ENCODE results near the gene ACTN4.

GRCh38 chr19:38699647-38700349, 52.3 kb downstream of the ACTN4 start:
- TF ChIP-seq, protein P1, sequence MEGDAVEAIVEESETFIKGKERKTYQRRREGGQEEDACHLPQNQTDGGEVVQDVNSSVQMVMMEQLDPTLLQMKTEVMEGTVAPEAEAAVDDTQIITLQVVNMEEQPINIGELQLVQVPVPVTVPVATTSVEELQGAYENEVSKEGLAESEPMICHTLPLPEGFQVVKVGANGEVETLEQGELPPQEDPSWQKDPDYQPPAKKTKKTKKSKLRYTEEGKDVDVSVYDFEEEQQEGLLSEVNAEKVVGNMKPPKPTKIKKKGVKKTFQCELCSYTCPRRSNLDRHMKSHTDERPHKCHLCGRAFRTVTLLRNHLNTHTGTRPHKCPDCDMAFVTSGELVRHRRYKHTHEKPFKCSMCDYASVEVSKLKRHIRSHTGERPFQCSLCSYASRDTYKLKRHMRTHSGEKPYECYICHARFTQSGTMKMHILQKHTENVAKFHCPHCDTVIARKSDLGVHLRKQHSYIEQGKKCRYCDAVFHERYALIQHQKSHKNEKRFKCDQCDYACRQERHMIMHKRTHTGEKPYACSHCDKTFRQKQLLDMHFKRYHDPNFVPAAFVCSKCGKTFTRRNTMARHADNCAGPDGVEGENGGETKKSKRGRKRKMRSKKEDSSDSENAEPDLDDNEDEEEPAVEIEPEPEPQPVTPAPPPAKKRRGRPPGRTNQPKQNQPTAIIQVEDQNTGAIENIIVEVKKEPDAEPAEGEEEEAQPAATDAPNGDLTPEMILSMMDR (IDR thresholded peaks at IDR 0.05) = no peak
- TF ChIP-seq, protein P2, sequence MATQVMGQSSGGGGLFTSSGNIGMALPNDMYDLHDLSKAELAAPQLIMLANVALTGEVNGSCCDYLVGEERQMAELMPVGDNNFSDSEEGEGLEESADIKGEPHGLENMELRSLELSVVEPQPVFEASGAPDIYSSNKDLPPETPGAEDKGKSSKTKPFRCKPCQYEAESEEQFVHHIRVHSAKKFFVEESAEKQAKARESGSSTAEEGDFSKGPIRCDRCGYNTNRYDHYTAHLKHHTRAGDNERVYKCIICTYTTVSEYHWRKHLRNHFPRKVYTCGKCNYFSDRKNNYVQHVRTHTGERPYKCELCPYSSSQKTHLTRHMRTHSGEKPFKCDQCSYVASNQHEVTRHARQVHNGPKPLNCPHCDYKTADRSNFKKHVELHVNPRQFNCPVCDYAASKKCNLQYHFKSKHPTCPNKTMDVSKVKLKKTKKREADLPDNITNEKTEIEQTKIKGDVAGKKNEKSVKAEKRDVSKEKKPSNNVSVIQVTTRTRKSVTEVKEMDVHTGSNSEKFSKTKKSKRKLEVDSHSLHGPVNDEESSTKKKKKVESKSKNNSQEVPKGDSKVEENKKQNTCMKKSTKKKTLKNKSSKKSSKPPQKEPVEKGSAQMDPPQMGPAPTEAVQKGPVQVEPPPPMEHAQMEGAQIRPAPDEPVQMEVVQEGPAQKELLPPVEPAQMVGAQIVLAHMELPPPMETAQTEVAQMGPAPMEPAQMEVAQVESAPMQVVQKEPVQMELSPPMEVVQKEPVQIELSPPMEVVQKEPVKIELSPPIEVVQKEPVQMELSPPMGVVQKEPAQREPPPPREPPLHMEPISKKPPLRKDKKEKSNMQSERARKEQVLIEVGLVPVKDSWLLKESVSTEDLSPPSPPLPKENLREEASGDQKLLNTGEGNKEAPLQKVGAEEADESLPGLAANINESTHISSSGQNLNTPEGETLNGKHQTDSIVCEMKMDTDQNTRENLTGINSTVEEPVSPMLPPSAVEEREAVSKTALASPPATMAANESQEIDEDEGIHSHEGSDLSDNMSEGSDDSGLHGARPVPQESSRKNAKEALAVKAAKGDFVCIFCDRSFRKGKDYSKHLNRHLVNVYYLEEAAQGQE (IDR thresholded peaks at IDR 0.05; ENCODE audit: insufficient read depth in 1 of 2, low read depth in 2 of 2, low read length in 1 of 2) = no peak

All from Panc1 (cell line).